Measurements from ENCODE around the gene OR13C8. TPM values are rescaled to one million over a fixed set of nuclear protein-coding genes. Genes with fewer than 3 reads are reported as not detected.
"Not testable (repeated sequence)": the region's sequence is repeated elsewhere in the genome, so short reads cannot be mapped to it uniquely, and the experiment has no call there.

The OR13C8 gene, protein sequence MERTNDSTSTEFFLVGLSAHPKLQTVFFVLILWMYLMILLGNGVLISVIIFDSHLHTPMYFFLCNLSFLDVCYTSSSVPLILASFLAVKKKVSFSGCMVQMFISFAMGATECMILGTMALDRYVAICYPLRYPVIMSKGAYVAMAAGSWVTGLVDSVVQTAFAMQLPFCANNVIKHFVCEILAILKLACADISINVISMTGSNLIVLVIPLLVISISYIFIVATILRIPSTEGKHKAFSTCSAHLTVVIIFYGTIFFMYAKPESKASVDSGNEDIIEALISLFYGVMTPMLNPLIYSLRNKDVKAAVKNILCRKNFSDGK
- not detected for polyA plus RNA-seq (ENCODE audit: insufficient read depth in 1 of 5, insufficient read length in 5 of 5, low replicate concordance in 1 of 5)
- long read RNA-seq, donor 1: 0 reads
- long read RNA-seq, donor 2: 0 reads
- long read RNA-seq, donor 3: 0 reads
- long read RNA-seq, donor 4: 0 reads
- long read RNA-seq, donor 5: 0 reads
- long read RNA-seq, donor 6: 0 reads
- long read RNA-seq, donor 7: 0 reads
- long read RNA-seq, donor 8: 0 reads

DNA sequence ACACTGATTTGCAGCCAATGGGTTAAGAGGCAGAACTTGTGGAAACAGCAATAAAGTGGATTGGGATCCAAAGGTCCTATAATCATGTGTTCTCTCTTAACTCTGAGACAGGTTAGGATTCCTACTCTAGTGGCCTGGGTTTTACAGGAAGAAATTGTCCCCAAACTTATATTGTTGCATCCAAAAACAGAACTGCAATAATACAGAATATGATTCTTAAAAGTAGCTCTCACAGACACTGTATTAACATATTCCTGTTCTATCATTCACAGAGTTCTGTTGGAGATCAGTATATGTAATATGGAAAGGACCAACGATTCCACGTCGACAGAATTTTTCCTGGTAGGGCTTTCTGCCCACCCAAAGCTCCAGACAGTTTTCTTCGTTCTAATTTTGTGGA is at the start of gene OR13C8:
OR13C8 (plus strand) TSS at position 301 of the 400 bp plus-strand sequence; CDS start at position 301, 0 bp downstream.
- DNase-seq: no peak

DNA sequence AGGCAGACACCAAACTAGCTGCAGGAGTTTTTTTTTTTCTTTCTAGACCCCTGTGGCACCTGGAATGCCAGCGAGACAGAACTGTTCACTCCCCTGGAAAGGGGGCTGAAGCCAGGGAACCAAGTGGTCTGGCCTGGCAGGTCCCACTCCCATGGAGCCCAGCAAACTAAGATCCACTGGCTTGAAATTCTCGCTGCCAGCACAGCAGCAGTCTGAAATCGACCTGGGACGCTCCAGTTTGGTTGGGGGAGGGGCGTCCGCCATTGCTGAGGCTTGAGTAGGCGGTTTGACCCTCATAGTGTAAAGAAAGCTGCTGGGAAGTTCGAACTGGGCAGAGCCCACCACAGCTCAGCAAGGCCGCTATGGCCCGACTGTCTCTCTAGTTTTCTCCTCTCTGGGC is 48.7 kb upstream of the OR13C8 start:
- not testable (repeated sequence) for DNase-seq

DNA sequence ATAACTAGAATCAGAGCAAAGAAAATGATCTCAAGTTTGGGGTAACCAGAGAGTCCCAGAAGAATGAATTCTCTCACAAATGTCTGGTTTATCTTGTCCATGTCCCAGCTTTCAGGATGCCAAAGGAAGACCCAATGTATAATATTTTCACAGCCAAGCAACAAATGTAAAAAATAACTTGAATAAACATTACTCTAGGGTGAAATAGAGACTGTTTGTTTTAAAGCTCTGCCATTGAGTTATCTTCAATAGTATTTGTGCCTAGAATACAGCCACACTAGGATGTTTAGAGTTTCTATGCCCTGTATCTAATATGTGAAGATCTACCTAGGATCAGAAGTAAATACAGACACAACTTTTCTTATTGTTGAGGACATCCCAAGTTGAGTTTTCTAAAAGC is 41.9 kb upstream of the OR13C8 start, which contains the start of gene OR13C4:
OR13C4 (minus strand) TSS at position 101 of the 400 bp plus-strand sequence; CDS start at position 101, 0 bp downstream.
- no peak for DNase-seq

DNA sequence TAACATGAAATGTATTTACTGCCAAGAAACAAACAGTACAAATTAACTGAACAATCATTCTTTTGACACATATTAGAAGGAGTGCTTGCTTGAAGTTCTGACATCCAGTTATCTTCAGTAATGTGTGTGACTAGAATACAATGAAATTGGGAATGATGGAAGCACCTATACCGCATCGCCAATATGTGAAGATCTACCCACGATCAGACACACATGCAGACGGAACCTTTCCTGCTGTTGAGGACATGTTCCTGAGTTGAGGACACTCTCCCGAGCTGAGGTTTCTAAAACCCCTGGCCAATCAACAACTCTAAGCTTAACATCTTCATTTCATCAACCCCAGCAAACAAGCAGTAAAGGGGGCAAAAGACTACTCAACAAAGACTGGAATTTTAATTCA is 32.2 kb upstream of the OR13C8 start, which contains the start of gene OR13C3:
OR13C3 (minus strand) TSS at position 101 of the 400 bp plus-strand sequence. CDS start 133 bp downstream, outside the sequence.
- DNase-seq: no peak

DNA sequence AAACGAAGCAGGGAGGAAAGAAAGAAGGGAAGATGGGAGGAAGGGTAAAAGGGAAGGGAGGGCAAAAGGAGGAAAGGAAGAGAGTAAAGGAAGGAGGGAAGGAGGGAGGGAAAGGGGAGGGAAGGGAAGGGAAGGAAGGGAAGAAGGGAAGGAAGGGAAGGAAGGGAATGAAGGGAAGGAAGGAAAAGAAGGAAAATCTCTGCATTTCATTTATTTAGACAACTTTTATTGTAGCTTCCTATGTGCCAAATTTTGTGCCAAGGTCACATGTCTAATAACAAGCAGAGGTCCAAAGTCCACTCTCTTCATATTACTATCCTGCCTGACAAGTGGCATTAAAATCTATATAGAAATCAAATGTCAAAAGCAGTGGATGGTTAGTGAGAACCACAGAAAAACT is 29.7 kb upstream of the OR13C8 start:
- no peak for DNase-seq

DNA sequence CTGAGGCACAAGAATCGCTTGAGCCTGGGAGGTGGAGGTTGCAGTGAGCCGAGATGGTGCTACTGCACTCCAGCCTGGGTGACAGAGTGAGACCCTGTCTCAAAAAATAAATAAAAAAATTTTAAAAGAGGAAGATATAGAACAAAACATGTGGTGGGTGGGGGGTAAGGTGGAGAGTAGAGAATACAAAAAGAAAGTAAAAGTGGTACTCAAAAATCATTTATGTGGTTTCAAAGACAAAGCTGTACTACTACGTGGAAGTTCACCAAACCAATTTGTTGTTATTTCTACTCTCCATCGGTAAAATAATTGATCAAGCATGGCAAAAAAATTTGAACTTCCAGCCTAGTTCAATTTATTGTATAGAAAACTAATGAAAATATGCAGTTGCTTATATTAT is 24.3 kb upstream of the OR13C8 start:
- DNase-seq: no peak

DNA sequence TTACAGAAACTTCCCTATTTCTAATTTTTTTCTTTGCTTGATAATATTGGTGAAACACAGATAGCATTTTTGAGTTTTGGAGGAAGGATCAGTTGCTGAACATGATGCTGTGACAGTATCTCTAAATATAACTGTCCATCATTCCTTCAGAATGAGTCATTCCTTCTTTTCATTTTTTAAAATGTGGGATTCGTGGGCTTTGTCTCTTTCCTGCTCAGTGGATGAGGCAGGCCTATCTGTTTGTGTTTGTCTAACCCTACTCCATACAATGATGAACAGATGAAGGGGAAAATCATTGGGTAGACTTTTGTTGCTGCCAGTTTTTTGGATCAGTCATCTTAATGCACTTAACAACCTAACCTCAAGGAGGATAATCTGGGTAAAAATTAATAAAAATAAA is 15.7 kb upstream of the OR13C8 start:
- DNase-seq: no peak

DNA sequence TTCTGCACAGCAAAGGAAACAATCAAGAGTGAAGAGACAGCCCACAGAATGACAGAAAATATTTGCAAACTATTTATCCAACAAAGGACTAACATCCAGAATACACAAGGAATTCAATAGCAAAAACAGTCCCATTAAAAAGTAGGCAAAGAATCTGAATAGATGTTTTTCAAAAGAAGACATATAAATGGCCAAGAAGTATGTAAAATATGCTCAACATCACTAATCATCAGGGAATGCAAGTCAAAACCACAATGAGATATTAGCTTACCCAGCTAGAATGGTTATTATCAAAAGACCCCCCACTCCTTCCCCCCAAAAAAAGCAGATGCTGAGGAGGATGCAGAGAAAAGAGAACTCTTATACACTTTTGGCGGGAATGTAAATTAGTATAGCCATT is 13.4 kb upstream of the OR13C8 start:
- DNase-seq: no peak

DNA sequence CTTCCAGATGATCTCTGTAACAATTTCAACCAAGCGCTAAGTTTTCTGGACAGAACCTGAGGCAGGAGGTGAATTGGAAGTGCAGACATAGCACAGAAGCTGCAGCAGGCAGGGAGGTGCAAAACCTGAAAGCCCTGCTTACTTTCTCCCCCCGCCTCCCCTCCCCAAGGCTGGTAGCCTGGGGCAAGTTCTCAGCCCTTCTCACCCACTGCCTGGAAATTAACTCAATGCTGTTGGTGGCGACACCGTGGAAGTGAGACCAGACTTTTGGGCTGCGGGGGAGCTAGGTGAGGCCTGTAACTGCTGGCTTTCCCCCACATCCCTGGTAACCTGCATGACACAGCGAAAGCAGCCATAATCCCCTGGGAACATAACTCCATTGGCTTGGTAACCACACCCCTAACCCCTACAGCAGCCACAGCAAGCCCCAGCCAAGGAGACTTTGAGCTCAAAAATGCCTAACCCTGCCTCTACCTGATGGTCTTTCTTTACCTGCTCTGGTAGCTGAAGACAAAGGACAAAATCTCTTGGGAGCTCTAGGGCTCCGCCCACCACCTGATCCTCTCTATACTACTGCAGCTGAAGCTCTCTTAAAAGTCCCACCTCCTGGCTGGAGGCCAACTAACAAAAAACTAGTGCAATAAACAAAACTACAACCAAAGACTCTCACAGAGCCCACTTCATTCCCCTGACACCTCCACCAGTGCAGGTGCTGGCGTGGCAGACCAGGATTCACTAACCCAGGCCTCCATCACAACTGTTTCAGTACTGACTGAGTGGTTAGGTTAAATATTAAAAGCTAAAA is 11.9 kb upstream of the OR13C8 start:
- no peak for DNase-seq

DNA sequence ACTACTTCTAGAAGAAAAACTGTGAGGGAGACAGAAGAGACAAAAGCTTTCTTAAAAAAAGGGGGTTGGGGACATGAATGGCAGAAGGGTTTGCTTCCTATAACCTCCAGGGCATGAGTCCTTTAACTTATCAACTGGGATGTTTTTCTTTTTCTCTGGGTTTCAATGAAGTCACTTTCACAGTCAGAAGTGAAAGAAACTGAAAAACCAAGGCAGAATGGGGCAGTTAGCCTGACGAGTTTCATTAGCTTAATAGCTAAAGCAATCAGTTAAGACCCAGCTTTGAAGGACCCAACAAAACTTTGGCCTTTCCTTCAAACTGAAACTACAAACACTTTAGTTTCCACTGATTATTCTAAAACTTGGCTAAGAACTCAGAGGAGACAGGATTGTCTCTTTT is 4.6 kb upstream of the OR13C8 start:
- DNase-seq: no peak

DNA sequence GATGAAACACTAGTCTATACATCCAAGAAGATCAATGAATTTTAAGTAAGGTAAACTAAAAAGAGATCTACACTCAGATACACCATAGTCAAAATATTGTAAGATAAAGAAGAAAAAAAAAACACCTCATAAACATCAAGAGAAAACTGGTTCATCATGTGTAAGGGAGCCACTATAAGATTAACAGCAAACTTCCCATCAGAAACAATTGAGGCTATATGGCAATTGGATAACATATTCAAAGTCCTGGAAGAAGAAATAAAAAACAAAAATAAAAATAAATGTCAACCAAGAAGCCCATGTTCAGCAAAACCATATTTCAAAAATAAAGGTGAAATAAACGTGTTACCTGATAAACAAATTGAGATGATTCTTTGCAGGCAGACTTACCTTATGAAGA is 3.6 kb downstream of the OR13C8 start:
- DNase-seq: no peak

DNA sequence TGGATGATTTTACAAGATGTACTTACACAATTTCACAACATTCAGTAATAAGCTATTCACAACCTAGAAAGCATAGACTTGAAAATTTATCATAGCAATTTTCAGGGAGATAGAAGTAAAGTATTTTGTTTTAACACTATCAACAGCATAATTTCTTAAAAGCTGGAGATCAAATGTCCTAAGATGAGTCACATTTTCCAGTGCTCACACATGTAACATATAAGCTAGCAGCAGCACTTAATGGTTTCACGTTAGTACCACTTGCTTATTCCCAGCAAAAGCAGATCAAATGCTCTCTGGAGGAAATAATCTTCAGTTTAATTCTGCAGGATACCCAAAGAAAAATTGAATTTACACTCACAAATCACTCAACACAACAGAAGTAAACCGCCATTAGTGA is 6.5 kb downstream of the OR13C8 start:
- no peak for DNase-seq

DNA sequence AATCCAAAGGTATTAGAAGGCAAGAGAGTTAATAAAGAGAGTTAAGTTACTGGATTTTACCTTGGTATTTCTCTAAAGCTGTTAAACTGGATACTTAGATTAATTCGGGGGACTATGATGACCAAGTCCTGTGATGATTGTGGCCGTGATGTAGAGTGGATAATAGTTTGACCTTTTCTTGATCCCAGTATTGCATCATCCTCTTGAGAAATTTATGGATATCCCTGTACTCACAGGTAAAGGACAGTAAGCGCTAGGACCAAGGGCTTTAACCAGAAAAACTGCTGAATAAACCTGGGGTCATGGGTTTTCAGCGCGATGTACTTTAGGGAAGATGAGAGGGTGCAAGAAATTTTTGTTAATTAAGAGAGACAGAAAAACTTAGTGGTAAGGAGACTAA is 8.3 kb downstream of the OR13C8 start:
- DNase-seq: no peak

DNA sequence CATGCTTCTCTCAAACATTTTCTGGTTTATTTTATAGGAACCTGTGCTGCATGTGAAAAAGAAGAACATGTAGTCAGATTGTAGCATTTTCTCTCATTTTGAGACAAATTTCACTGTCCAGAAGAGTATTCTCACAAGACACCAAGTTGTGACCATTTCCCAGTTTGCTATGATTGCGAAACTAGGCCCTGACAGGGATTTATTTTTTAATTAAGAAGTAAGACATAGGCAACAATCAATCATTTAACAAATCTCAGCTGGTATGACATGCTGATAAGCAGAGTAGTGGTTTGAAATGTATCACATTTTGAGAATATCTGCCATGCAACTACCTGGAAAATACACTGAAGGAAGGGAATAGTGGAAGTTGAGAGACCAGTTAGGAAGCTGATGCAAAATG is 11.6 kb downstream of the OR13C8 start:
- no peak for DNase-seq

DNA sequence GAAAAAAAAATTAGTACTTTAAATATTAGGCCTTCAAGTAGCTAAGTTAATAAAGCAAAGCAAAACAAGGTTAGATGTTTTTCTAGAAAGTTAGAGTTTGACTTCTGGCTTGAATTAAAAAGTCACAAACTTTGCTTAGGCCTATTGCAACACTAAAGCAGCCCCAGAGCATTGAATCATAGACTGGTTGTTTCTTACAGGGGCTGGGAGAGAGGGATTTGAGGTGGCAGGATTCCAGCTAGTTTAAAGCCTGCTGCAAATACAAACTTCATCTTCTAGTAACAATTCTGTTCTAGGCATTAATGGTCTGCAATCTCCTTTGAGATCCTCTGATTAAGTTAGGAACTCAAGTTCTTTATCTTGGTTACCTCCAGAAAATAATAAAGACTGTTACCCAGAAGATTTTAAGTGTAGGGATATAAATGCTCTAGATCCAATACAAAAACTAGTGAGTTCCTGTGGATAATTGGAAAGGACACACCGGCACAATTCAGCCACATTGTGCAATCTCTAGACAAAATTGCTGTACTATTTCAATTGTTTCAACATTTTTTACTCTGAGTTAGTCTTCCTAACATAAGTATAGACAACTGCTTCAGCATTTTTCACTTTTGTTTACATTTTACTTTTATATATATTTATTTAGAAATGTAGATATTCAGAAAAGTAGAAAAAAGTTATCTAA is 17.7 kb downstream of the OR13C8 start:
- DNase-seq: peak; percentile 2 to 22

DNA sequence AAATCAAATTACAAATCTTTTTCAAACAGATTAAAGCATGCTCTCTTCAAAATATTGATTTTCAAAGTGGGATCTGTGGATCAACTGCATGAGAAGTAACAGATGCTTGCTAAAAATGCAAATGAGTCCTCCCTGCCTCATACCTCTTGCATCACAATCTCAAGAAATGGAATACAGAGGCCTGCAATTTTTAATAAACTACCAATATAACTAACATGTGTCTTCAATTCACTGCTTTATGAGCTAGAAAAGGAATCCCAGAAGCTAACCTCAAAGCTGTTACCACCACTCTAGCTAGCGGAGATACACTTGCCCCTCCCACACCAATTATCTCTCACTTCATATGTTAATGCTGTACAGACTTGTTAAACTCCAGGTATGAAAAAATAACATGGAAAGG is 20.7 kb downstream of the OR13C8 start:
- no peak for DNase-seq

DNA sequence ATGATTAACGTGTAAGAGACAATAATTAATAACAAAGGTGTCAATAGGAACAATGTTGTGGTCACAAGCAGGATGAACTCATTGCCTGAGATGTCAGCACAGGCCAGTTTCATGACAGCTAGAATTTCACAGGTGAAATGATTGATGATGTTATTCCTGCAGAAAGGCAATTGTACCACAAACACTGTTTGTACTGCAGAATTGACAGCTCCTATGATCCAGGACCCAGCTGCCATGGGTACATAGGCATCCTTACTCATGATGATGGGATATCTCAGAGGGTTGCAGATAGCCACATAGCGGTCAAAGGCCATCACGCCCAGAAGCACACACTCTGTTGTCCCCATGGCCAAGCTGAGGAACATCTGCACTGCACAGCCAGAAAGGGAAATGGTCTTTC is 29.8 kb downstream of the OR13C8 start:
- not testable (repeated sequence) for DNase-seq

DNA sequence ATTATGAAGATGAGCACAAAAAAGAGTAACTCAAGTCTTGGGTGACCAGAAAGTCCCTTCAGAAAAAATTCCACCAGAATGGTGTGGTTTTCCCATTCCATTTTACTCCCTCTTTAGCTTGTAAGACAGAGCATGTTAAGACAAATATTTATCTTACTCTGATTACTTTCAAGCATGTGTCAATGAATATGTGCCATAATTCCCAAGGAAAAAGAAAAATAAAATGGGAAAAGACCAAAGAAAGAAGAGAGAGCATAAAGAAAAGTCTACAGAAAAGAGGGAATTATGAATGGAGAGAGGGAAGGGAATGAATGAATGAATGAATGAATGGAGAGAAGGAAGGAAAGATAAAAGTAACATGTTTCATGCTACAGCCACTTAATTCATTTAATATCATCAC is 30.3 kb downstream of the OR13C8 start, which contains the start of gene OR13C5:
OR13C5 (minus strand) TSS at position 101 of the 400 bp plus-strand sequence; CDS start at position 101, 0 bp downstream.
- not testable (repeated sequence) for DNase-seq

DNA sequence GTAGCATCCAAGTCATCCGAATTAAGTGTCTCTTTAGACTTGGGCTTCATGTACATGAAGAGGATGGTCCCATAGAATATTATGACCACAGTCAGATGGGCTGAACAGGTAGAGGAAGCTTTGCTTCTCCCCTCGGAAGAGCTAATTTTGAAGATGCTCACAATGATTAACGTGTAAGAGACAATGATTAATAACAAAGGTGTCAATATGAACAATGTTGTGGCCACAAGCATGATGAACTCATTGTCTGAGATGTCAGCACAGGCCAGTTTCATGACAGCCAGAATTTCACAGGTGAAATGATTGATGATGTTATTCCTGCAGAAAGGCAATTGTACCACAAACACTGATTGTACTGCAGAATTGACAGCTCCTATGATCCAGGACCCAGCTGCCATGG is 35.8 kb downstream of the OR13C8 start:
- no peak for DNase-seq

DNA sequence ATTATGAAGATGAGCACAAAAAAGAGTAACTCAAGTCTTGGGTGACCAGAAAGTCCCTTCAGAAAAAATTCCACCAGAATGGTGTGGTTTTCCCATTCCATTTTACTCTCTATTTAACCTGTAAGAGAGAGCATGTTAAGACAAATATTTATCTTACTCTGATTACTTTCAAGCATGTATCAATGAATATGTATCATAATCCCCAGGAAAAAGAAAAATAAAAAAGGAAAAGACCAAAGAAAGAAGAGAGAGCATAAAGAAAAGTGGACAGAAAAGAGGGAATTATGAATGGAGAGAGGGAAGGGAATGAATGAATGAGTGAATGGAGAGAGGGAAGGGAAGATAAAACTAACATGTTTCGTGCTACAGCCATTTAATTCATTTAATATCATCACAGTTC is 36.6 kb downstream of the OR13C8 start, which contains the start of gene OR13C2:
OR13C2 (minus strand) TSS at position 101 of the 400 bp plus-strand sequence; CDS start at position 101, 0 bp downstream.
- DNase-seq: not testable (repeated sequence)

DNA sequence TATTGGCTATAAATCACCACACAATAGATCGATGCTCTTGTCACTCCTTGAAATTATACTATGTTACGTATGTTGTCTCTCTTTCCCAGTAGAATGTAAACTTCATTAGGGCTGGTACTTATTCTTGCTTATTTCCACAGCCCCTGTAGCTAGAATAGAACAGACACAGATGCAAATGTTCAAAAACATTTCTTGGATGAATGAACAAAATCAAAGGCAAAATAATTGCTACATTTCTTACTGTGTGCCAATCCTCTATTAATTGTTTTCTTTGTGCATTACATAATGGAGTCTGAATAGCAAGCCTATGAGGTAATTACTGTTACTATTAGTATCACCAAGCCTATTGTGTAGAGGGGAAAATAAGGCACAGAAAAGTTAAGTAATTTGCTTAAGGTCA is 37.2 kb downstream of the OR13C8 start:
- DNase-seq: no peak

DNA sequence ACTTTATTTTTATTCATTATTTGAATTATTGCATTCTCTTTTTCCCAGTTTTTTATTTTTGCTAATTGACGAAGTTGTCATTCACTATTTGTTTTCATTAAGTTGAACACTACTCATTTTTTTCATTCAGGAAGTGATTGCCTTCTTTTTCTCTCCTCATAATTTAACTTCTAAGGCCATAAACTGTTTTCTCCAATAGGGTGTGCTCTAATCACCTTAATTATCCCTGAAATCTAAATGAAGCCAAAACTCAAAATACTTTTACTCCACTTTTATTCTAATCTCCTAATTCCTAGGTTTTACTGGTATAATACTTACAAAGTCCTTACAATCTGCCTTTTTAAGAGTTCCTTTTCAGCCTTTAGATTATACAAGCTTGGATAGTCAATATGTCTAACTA is 39.4 kb downstream of the OR13C8 start:
- DNase-seq: no peak

Measured in right lung (tissue), 10 donors.